ENCODE measurements around the gene UBE2Q2.
A peak's percentile ranks its signal among the peaks of the same experiment; 100 is the strongest.

Gene UBE2Q2

DNA sequence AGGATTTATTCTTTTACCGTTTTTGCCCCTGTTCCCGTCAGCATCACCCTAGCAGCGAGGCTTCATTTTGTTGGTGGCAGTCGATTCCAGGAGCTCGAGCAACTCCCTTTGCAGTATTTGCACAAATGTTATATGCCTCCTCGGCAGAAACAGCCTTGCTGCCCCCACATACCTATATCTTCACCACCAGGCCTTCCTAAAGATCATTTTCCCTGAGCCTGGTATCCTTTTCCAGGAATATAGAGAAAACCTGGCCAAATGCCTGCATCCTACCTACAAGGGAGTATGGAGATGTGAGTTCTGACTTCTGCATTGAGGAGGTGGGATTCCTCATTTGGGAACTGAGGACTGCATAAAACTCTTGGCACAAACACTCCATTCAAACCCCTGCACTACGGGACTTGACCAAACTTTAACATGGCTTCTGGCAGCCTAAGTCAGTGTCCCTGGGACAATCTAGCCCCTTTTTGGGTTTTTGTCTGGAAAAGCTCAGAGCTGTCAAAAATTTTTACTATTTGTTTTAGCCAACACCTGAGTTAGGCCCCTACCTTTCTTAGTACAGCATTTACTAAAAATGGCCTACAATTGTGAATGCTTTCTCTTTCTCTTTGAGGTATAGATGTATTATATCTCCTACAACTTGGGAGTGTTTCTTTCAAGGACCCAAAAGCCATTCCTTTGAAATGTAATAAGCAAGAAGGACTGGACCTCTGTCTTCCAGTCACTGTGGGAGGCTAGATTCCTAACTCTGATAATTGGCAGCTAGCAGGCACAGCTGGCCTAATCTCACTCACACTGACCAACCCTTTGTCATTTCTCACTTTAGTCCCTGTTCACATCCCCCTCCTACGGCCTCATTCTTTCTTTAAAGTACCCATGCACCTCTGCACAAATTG lies 12.1 kb upstream of the UBE2Q2 start:
- no peak overlapping the region for H3K9ac ChIP-seq (ENCODE audit: low read length)
- H3K36me3 ChIP-seq (ENCODE audit: insufficient read depth, low read length), result no peaks in the 10 kb centered on the region
- H3K9me3 ChIP-seq (ENCODE audit: low read length), result no peaks in the 10 kb centered on the region
- H3K27ac ChIP-seq (ENCODE audit: low read depth, low read length), result no peak overlapping the region
- no peaks in the 10 kb centered on the region for H3K27me3 ChIP-seq (ENCODE audit: control insufficient read depth in 1 of 2, insufficient read depth in 2 of 2, low read length in 2 of 2)
- H3K4me3 ChIP-seq (ENCODE audit: low read depth in 1 of 2, low read length in 2 of 2), result no peak overlapping the region
- H3K4me1 ChIP-seq (ENCODE audit: insufficient read depth, low read length), result no peaks in the 10 kb centered on the region

DNA sequence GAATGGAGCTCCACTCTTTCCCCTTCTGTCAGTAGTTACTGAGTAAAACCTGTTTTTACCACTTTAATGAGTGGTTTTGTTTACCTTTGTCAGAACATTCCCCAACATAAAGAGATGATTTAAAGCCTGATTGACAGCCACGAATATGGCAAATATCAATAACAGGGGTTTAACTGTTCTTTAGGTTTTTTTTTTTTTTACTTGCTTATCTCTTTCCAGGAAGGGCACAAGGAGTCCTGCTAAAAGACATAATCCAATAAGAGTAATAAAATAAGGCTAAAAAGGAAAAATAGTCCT lies 11.5 kb upstream of the UBE2Q2 start:
- Histone ChIP-seq H3K9ac (ENCODE audit: low read length) (no peak overlapping the region), H3K9me3 (ENCODE audit: low read length) (no peaks in the 10 kb centered on the region), H3K27ac (ENCODE audit: low read depth, low read length) (no peak overlapping the region), H3K4me1 (ENCODE audit: insufficient read depth, low read length) (no peaks in the 10 kb centered on the region), H3K36me3 (ENCODE audit: insufficient read depth, low read length) (no peaks in the 10 kb centered on the region), H3K27me3 (ENCODE audit: control insufficient read depth in 1 of 2, insufficient read depth in 2 of 2, low read length in 2 of 2) (no peaks in the 10 kb centered on the region), H3K4me3 (ENCODE audit: low read depth in 1 of 2, low read length in 2 of 2) (no peak overlapping the region)

- H3K27ac ChIP-seq (ENCODE audit: low read depth, low read length), result no peak overlapping the region
- no peaks in the 10 kb centered on the region for H3K27me3 ChIP-seq (ENCODE audit: control insufficient read depth in 1 of 2, insufficient read depth in 2 of 2, low read length in 2 of 2)
- H3K9ac ChIP-seq (ENCODE audit: low read length), result no peak overlapping the region
- H3K4me3 ChIP-seq (ENCODE audit: low read depth in 1 of 2, low read length in 2 of 2), result no peak overlapping the region
- H3K9me3 ChIP-seq (ENCODE audit: low read length), result no peaks in the 10 kb centered on the region
- no peaks in the 10 kb centered on the region for H3K36me3 ChIP-seq (ENCODE audit: insufficient read depth, low read length)
- no peaks in the 10 kb centered on the region for H3K4me1 ChIP-seq (ENCODE audit: insufficient read depth, low read length)
Observed at GRCh38 chr15:75832114-75832513, 11.1 kb upstream of the UBE2Q2 start.

GRCh38 chr15:75834021-75834420 lies 9.2 kb upstream of the UBE2Q2 start:
- H3K4me1 ChIP-seq (ENCODE audit: insufficient read depth, low read length), result no peaks in the 10 kb centered on the region
- no peak overlapping the region for H3K4me3 ChIP-seq (ENCODE audit: low read depth in 1 of 2, low read length in 2 of 2)
- H3K27me3 ChIP-seq (ENCODE audit: control insufficient read depth in 1 of 2, insufficient read depth in 2 of 2, low read length in 2 of 2), result no peaks in the 10 kb centered on the region
- no peak overlapping the region for H3K9ac ChIP-seq (ENCODE audit: low read length)
- no peak overlapping the region for H3K27ac ChIP-seq (ENCODE audit: low read depth, low read length)
- H3K9me3 ChIP-seq (ENCODE audit: low read length), result no peaks in the 10 kb centered on the region
- H3K36me3 ChIP-seq (ENCODE audit: insufficient read depth, low read length), result no peaks in the 10 kb centered on the region

DNA sequence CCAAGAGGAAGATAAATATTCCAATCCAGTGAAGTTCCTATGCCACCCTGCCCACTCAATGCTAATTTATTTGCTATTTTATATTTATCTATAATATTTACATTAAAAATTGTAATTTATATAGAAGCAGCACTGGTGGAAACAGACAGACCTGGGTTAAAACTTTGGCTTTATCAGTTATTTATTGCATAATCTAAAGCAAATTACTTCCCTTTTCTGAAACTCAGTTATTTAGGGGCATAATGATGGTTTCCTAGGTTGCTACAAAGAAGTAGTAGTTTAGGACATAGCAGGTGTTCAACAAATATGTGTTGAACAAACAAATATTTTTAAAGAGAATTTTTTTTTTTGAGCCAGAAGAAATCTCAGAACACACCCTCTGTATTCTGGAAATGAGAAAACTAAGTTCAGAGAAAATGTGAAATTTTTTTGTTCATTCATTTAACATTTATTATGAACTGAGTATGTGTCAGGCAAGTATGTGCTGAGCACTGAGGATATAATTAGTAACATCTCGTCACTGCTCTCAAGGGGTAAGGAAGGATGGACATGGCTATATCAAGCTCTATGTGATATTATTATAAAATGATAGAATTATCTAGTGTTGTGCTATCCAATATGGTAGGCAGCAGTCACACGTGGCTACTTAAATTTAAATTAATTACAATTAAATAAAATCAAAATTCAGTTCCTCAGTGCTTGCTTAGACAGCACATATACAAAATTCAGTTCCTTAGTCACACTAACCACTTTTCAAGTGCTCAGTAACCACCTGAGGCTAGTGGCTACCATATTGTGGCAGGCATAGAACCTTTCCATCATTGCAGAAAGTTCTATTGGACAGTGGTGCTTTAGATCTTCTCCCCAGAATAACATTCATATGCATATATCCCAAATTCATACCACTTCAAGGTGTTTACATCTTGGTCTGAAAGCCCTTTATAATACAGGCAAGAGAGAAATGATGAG lies 7.0 kb upstream of the UBE2Q2 start:
- Histone ChIP-seq H3K4me3 (ENCODE audit: low read depth in 1 of 2, low read length in 2 of 2) (no peak overlapping the region), H3K9me3 (ENCODE audit: low read length) (no peaks in the 10 kb centered on the region), H3K9ac (ENCODE audit: low read length) (no peak overlapping the region), H3K4me1 (ENCODE audit: insufficient read depth, low read length) (peaks cover 5% of the 10 kb centered on the region), H3K36me3 (ENCODE audit: insufficient read depth, low read length) (no peaks in the 10 kb centered on the region), H3K27me3 (ENCODE audit: control insufficient read depth in 1 of 2, insufficient read depth in 2 of 2, low read length in 2 of 2) (no peaks in the 10 kb centered on the region), H3K27ac (ENCODE audit: low read depth, low read length) (no peak overlapping the region)

GRCh38 chr15:75836959-75837334 lies 6.3 kb upstream of the UBE2Q2 start:
- H3K27ac ChIP-seq (ENCODE audit: low read depth, low read length), result no peak overlapping the region
- H3K27me3 ChIP-seq (ENCODE audit: control insufficient read depth in 1 of 2, insufficient read depth in 2 of 2, low read length in 2 of 2), result no peaks in the 10 kb centered on the region
- H3K9ac ChIP-seq (ENCODE audit: low read length), result no peak overlapping the region
- no peaks in the 10 kb centered on the region for H3K36me3 ChIP-seq (ENCODE audit: insufficient read depth, low read length)
- H3K4me3 ChIP-seq (ENCODE audit: low read depth in 1 of 2, low read length in 2 of 2), result no peak overlapping the region
- H3K4me1 ChIP-seq (ENCODE audit: insufficient read depth, low read length), result peaks cover 5% of the 10 kb centered on the region
- no peaks in the 10 kb centered on the region for H3K9me3 ChIP-seq (ENCODE audit: low read length)

GRCh38 chr15:75840659-75841058 lies 2.6 kb upstream of the UBE2Q2 start:
- Histone ChIP-seq H3K27me3 (ENCODE audit: control insufficient read depth in 1 of 2, insufficient read depth in 2 of 2, low read length in 2 of 2) (no peaks in the 10 kb centered on the region), H3K36me3 (ENCODE audit: insufficient read depth, low read length) (no peaks in the 10 kb centered on the region), H3K9me3 (ENCODE audit: low read length) (no peaks in the 10 kb centered on the region), H3K27ac (ENCODE audit: low read depth, low read length) (peak overlapping the region; percentile 46), H3K4me3 (ENCODE audit: low read depth in 1 of 2, low read length in 2 of 2) (no peak overlapping the region), H3K9ac (ENCODE audit: low read length) (no peak overlapping the region), H3K4me1 (ENCODE audit: insufficient read depth, low read length) (peaks cover 17% of the 10 kb centered on the region)

GRCh38 chr15:75841626-75842025 lies 1.6 kb upstream of the UBE2Q2 start:
- no peaks in the 10 kb centered on the region for H3K9me3 ChIP-seq (ENCODE audit: low read length)
- H3K4me1 ChIP-seq (ENCODE audit: insufficient read depth, low read length), result peaks cover 20% of the 10 kb centered on the region
- H3K9ac ChIP-seq (ENCODE audit: low read length), result no peak overlapping the region
- H3K27me3 ChIP-seq (ENCODE audit: control insufficient read depth in 1 of 2, insufficient read depth in 2 of 2, low read length in 2 of 2), result no peaks in the 10 kb centered on the region
- H3K36me3 ChIP-seq (ENCODE audit: insufficient read depth, low read length), result no peaks in the 10 kb centered on the region
- no peak overlapping the region for H3K27ac ChIP-seq (ENCODE audit: low read depth, low read length)
- H3K4me3 ChIP-seq (ENCODE audit: low read depth in 1 of 2, low read length in 2 of 2), result no peak overlapping the region

- Histone ChIP-seq H3K4me1 (ENCODE audit: insufficient read depth, low read length) (peaks cover 31% of the 10 kb centered on the region), H3K36me3 (ENCODE audit: insufficient read depth, low read length) (no peaks in the 10 kb centered on the region), H3K4me3 (ENCODE audit: low read depth in 1 of 2, low read length in 2 of 2) (peak overlapping the region; percentile 89 to 92)
Observed at GRCh38 chr15:75843678-75844581, 683 bp downstream of the UBE2Q2 start.

DNA sequence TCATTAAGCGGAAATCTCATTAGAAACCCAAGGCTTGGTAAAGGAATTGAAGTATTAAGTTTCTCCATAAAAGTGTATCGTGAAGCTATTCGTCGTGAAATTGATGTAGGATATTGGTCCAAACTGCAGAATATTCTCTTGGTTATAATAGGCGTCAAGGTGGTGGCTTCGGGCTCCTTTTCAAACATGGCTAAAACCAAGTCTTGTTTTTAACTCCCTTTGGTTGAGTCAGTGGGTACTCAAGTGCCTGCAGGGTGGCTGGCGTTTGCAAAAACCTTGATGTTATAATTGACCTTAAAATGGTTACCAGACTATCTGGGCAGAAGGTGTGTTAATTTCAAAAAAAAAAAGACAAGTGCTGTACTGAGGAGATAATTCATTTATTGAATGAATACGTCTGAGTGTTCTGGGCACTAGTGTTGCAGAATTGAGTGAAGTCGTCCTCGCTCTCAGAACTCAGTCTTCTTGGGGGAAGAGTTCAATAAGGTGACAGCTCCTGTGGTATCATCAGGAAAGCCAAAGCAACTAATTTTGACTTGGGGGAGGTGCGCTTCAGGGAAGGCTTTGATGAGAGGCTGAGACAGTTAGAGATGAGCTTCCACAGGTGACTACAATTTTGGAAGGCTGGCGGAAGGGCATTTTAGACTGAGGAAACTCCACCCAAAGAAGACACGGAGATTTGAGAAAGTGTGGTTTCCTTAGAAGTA lies 1.5 kb downstream of the UBE2Q2 start:
- H3K4me3 ChIP-seq (ENCODE audit: low read depth in 1 of 2, low read length in 2 of 2), result peak overlapping the region; percentile 89 to 92
- no peaks in the 10 kb centered on the region for H3K27me3 ChIP-seq (ENCODE audit: control insufficient read depth in 1 of 2, insufficient read depth in 2 of 2, low read length in 2 of 2)
- H3K9me3 ChIP-seq (ENCODE audit: low read length), result no peaks in the 10 kb centered on the region
- no peaks in the 10 kb centered on the region for H3K36me3 ChIP-seq (ENCODE audit: insufficient read depth, low read length)
- H3K9ac ChIP-seq (ENCODE audit: low read length), result peak overlapping the region; percentile 84
- H3K27ac ChIP-seq (ENCODE audit: low read depth, low read length), result peak overlapping the region; percentile 81
- peaks cover 36% of the 10 kb centered on the region for H3K4me1 ChIP-seq (ENCODE audit: insufficient read depth, low read length)

More at GRCh38 chr15:75843678-75844581, 683 bp downstream of the UBE2Q2 start:
- Histone ChIP-seq H3K27me3 (ENCODE audit: control insufficient read depth in 1 of 2, insufficient read depth in 2 of 2, low read length in 2 of 2) (no peaks in the 10 kb centered on the region), H3K9ac (ENCODE audit: low read length) (peak overlapping the region; percentile 84), H3K9me3 (ENCODE audit: low read length) (no peaks in the 10 kb centered on the region), H3K27ac (ENCODE audit: low read depth, low read length) (peak overlapping the region; percentile 81)
